Sciatic nerve (tissue), 2 donors: ENCODE data around the gene TREML1. TPM values are rescaled to one million over a fixed set of nuclear protein-coding genes. Genes with fewer than 3 reads are reported as not detected.

Experiments
- ATAC-seq: fragments of 200-7000 bp; cut with Tn5 transposase; one replicate; pipeline ENCODE4 v1.9.1; 2020; ENCODE audit warnings: mild to moderate bottlenecking, moderate library complexity
- DNase-seq: peaks from one replicate; pipeline ENCODE4 v3.0.0-alpha.2; 2020; ENCODE audit warnings: low spot score
- intact Hi-C: fragments of 100-400 bp; cut with DNase I; formaldehyde crosslinking; loops from one replicate; pipeline ENCODE4 v1.14.2; 2022
- total RNA-seq: library from RNA; stranded (reverse); fragmentation: NEBNext Ultra II Directional; extraction: Animal tissue kit (Norgen Biotek cat#: 25700); gene quantifications from one replicate; pipeline ENCODE4 v1.2.1, GENCODE V29; 2021
- donor health status: DM: no; HTN: no; CAD: no.
- donor health status: DM: no; HTN: no; CAD: no.

TREML1 gene
- total RNA-seq, 1 donor from 2014 or later: 2.1 TPM

DNA sequence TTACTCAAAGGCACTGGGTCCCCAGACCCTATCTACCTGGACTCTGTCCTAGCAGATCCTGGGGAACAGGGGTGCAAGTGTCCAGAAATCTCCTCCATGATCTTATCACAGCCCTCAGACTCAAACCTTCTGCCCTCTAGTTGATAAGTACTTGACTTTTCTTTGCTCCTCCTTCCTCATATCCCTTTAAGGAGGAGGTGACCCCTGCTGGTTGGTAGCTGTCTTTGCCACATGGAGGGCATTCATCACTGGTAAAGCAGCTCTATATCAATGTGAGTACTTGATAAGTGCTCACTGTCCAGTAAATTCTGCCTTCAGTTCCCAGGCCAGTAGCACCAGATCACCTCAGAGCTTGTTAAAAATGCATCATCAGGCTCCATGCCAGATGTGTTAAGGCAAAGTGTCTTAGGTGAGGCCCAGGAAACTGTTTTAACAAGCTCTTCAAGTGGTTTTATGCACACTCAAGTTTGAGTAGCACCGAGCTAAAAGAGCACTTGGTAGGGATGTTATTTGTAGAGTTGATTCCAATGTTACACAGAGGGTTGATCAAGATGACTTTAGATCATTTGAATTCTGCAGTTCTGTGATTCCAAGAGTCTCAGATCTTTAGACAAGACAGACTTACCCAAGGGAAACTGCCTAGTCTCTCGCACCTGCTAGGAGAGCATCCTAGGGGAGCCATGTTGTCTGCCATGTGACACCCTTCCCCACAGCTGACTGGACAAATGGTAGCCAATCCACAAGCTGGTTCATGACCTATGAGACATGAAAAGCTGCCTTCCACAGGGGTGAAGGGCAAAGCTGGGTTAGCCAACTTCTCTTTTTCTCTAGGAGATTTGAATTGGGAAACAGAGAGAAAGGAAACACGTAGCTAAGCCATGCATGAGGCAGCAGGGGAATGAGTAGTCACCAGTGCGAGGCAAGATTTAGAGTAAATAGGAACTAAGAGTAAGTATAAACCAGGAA lies 28.2 kb upstream of the TREML1 start:
- intact Hi-C loops: no loop called here
- DNase-seq (no peak), ATAC-seq (peak; percentile 81)

DNA sequence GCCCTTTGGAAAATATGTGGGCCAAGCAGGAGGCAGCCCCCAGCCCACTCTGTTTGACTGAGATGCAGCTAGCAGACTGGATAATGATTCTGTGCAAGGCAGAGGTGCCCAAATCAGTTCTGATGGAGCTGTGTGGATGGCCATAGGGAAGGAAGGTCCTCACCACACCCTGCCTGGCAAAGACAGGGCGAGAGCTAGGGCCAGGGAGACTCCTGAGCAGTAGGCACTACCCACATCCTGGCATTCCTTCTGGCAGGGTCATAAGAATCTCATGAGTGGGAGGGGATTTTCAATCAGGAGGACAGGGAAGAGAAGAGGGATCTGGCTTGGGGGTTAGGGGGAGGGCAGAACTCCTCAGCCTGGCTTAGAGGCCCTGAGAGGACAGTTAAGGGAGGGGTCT lies 27.4 kb upstream of the TREML1 start:
- intact Hi-C loops: no loop called here
- ATAC-seq (no peak), DNase-seq (no peak)

- no peak for ATAC-seq
Measured at GRCh38 chr6:41179163-41179562, 25.0 kb upstream of the TREML1 start.

GRCh38 chr6:41177695-41178094 lies 23.5 kb upstream of the TREML1 start:
- ATAC-seq: no peak
- intact Hi-C loops: no loop called here
- DNase-seq: no peak

More at GRCh38 chr6:41179163-41179562, 25.0 kb upstream of the TREML1 start:
- no peak for DNase-seq
- intact Hi-C loops: no loop called here

DNA sequence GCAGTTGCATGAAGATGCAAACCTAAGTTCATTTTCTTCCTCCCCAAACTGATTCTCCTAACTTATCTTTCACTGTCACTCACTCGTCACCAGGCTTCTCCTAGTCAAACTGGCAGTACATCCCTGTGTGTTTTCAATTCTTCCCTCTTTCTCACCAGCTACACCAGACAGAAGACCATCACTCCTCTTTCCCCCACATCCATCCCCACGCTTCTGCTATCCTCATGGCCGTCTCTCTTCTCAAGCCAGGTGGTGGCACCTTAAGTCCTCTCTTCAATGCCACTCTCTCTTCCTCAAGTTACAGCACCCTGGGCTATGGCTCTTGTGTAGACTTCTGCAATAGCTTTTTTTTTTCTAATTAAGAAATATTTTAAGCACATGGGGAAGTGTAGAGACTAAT lies 23.1 kb upstream of the TREML1 start:
- no peak for ATAC-seq
- DNase-seq: no peak
- intact Hi-C loops: no loop called here

- intact Hi-C loops: no loop called here
- DNase-seq (no peak), ATAC-seq (no peak)
Measured at GRCh38 chr6:41176189-41176588, 22.0 kb upstream of the TREML1 start.

DNA sequence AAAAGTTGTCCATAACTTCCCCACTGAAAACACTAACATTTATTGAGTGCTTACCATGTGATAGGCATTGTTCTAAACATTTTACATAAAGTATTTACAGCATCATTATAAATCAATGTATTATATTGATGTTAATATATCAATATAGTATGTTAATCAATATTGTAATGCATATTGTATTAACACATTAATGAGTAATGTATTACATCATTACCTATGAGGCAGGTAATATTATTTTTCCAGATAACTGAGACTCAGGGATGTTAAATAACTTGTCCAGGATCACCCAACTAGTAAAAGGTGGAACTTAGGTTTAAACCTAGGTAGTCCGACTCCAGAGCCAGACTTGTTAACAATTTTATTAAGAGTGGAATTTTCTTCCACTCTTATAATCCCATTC lies 20.9 kb upstream of the TREML1 start:
- intact Hi-C loops: no loop called here
- DNase-seq (no peak), ATAC-seq (no peak)

DNA sequence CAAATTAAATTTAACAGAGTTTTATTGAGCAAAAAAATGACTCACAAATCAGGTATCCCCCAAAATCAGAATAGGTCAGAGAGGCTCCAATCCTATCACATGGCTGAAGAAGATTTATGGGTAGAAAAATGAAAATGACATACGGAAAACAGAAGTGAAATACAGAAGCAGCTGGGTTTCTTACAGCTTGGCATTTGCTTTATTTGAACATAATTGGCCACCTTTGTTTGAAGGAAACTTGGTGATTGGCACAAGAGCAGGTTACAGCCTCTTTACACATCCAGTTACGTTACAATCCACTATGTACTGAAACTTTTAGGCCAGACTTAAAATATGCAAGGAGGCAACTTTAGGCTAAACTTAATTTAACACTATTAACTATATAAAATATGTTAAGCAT lies 20.5 kb upstream of the TREML1 start:
- ATAC-seq (no peak), DNase-seq (no peak)
- intact Hi-C loops: no loop called here

DNA sequence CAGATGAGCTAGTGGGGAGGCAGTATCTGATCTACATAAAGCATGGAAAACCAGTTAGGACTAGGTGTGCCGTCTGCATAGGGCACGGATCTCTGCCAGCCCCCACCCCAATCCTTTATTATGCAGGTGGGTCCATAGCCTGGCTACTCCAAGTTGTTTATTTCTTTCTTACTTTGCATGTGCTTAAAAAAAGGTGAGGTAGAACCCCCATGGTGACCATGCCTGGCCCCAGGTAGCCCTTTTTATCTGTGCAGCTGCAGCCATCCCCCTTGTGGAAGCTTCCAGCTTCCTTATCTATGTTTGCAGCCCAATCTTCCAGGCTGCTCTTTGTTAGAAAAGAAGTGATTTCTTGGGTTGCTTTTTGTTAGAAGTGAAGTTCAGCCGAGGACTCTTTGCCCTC lies 17.8 kb upstream of the TREML1 start:
- no peak for DNase-seq
- ATAC-seq: no peak
- intact Hi-C loops: no loop called here

GRCh38 chr6:41170547-41171160 lies 16.5 kb upstream of the TREML1 start:
- no peak for ATAC-seq
- DNase-seq: no peak
- intact Hi-C loops: no loop called here

DNA sequence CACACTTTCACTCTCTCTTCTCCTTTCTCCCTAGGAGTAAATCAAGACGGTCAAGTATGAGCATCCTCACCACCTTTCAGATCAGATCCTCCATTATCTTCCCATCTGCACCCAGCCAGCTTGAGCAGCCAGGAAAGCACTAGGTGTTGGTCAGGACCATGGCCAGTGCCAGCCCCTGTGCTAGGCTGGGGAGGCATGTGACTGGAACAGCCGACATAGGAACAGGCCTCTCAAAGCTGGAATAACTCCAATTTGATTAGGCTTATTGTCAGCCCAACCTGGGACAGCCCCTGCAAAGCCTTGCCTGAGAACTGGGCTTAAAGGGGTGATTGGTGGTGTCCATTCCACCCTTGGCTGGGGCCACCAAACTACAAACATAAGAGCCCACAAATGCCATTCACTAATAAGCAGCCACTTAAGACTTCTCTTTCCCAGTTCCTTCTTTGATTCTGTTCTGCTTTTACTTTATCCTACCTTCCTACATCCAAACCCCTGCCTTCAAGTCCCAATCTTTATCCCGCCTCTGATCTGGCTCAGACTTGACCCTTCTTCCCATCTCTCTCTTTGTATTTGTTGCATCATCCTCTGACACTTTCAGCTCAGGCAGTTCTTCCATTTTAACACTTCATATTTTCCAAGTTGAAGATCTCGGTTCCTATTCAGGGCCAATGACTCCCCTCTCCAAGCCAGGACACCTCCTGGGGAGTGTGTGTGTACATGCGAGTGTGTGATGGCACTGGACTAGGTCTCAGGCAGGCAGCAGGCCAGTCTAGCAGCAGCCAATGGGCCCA lies 13.2 kb upstream of the TREML1 start:
- intact Hi-C loops: loop anchor here (5.0 kb wide), 1 partner anchor 165 kb away; no protein-coding TSS in a partner anchor
- DNase-seq (no peak), ATAC-seq (no peak)

DNA sequence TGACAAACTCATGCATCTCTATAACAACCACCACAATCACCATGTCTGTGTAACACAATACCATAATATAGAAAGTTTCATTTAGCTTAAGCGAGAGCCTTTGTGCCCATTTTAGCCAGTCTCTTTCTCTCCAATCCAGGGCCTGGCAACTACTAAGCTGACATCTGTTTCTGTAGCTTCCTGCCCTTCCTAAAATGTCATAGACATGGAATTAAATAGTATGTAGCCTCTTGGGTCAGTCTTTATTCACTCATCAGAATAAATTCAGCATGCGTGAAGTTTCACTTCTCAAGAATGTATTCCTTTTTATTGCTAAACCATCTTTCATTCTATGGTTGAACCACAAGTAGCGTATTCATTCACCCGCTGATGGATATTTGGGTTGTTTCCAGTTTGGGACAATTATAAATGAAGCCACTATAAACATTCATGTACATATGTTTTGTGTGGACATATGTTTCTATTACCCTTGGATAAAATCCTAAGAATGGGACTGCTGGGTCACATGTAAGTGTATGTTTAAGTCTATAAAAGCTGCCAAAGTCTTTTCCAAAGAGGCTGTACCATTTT lies 10.5 kb upstream of the TREML1 start:
- no peak for ATAC-seq
- no peak for DNase-seq
- intact Hi-C loops: loop anchor here (5.0 kb wide), 1 partner anchor 162 kb away; no protein-coding TSS in a partner anchor

DNA sequence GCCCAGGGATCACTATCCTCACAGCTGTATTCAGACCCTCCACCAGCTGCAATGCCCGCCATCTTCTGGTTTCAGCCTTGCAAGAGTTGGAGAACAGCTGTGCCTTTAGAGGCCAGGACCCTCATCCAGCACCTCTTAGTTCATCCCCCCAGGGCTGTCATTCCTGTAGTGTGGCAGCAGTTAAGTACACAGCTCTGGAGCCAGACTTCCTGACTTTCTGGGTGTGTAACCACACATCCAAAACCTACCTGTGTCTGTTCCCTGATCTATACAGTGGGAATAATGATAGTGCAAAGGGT lies 9.2 kb upstream of the TREML1 start:
- intact Hi-C loops: no loop called here
- ATAC-seq (no peak), DNase-seq (no peak)

DNA sequence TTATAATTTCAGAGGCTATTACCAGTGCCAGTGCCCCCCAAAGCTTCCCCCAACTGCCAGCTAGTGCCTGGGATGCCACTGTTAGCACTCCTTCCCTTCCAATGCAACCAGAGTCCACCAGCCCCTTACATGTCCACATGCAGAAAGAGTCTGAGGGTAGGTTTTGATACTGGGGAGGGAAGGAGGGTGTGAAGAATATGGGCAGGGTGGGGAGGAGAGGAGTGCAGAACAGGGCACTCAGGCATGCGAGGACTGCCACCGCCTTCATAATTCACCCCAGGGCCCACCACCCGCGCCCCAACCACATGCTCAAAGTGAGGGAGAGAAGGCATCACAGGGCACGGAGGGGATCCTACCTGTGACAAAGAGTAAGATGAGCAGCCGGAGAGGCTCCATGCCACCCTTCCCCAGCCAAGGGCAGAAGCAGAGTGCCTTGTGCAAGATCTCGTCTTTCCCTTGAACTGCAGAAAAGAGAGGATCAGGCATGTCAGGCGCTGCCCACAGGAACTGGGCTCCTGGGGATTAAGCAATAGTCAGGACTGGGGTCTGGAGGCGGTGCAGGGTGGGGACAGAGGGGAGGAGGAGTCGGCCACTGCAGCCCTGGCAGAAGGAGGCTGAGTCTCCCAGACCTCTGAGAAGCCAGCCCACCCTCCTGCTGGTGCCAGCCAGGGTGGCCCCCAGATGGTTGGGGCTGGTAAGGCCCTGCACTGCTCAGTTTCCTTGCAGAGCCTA lies 8.7 kb upstream of the TREML1 start, which contains the start of gene TREM2:
Gene TREM2, minus strand, starts transcription at position 430 of the 732 bp plus-strand sequence. Its CDS starts 34 bp downstream, at position 396.
- no peak for DNase-seq
- peak; percentile 13 for ATAC-seq
- intact Hi-C loops: no loop called here

GRCh38 chr6:41161851-41162552 lies 7.9 kb upstream of the TREML1 start:
- no peak for ATAC-seq
- intact Hi-C loops: no loop called here
- no peak for DNase-seq

DNA sequence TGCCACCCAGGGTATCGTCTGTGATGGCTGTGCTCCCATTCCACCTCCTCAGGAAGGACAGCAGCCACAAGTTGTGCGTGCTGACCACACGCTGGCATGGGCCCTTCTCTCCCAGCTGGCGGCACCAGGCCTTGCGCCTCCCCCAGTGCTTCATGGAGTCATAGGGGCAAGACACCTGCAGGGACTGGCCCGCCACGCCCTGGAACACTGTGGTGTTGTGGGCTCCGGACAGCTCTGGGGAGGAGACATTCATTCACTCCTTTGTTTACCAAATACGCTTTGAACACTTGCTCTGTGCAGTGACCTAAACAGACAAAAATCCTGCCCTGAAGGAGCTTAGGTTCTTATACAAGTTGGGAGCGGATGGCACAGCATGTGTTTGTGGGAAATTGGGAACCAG lies 7.2 kb upstream of the TREML1 start:
- intact Hi-C loops: no loop called here
- DNase-seq (no peak), ATAC-seq (no peak)

- ATAC-seq: no peak
- intact Hi-C loops: no loop called here
- no peak for DNase-seq
Measured at GRCh38 chr6:41160933-41161332, 6.8 kb upstream of the TREML1 start.

DNA sequence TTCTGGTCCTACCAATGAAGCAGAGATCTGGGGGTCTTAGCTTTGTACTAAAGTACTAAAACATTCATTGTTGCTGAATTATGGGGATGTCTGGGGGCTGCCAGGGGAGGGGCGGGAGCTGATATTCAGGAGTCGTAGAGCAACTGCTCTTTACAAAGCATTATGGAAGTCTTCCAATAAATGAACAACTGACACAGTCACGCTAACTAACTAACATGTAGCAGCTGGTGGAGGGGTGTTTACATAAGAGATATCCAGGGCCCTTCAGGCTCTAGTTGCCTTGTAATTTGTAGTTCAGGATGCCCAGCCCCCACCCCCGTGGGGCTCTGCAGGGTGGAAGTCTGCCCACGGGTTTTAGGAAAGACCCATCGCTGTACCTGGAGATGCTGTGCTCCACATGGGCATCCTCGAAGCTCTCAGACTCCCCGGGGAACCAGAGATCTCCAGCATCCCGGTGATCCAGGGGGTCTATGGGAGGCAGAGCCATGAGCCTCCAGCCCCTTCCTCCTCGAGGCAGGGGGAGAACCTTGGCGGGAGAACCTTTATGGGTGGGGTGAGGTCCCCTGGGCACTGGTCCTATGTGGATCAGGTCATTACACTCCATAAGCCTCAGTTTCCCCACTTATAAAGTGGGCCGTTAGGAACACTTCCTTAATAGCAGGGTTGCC lies 5.4 kb upstream of the TREML1 start:
- intact Hi-C loops: no loop called here
- DNase-seq: no peak
- ATAC-seq: no peak
